Epithelial cell of esophagus (primary cell): Measurements from ENCODE around the gene TOP2A.

Source experiments
- DNase-seq: peaks from one replicate; pipeline ENCODE4 v3.0.0; 2010; ENCODE audit warnings: low read depth
- H3K4me3 ChIP-seq: 2 replicates; pipeline ENCODE4 v1.5.1; 2011; ENCODE audit warnings: mild to moderate bottlenecking, low read length, control low read depth
- CTCF ChIP-seq: IDR thresholded peaks from 2 replicates; pipeline ENCODE4 v1.5.1; 2011; ENCODE audit warnings: low read depth, mild to moderate bottlenecking, low read length, control low read depth, inconsistent platforms; ENCODE audit not compliant: insufficient read depth; ENCODE audit errors: missing control alignments

The TOP2A gene

GRCh38 chr17:40417609-40418427 lies at the start of gene TOP2A:
TOP2A (minus strand) TSS chr17:40417896; CDS start chr17:40417791, 105 bp downstream.
- peak within 1 kb of the TSS; percentile 85 for H3K4me3 ChIP-seq
- DNase-seq = peak; percentile 100
- TF ChIP-seq CTCF = no peak

- no peak for TF ChIP-seq CTCF
- no peak overlapping the region for H3K4me3 ChIP-seq
- DNase-seq = no peak
Observed at GRCh38 chr17:40467281-40467867, 49.7 kb upstream of the TOP2A start.

- H3K4me3 ChIP-seq = no peak overlapping the region
- no peak for DNase-seq
- no peak for TF ChIP-seq CTCF
Observed at GRCh38 chr17:40466298-40466971, 48.7 kb upstream of the TOP2A start.

- no peak overlapping the region for H3K4me3 ChIP-seq
- TF ChIP-seq CTCF = no peak
- DNase-seq = no peak
Observed at GRCh38 chr17:40464392-40464855, 46.7 kb upstream of the TOP2A start.

- H3K4me3 ChIP-seq = no peak overlapping the region
- no peak for DNase-seq
- no peak for TF ChIP-seq CTCF
Observed at GRCh38 chr17:40463122-40463550, 45.4 kb upstream of the TOP2A start.

- no peak overlapping the region for H3K4me3 ChIP-seq
- TF ChIP-seq CTCF = no peak
- no peak for DNase-seq
Observed at GRCh38 chr17:40462343-40463121, 44.8 kb upstream of the TOP2A start.
